Heart left ventricle (tissue), 13 donors: ENCODE results near the gene TMEM238.

Source experiments
- POLR2A ChIP-seq, 2 donors: fragments of 450-650 bp; IDR thresholded peaks; one replicate each; pipeline ENCODE4 v1.6.1; 2017; ENCODE audit warnings: antibody characterized with exemption in 2 of 2, mild to moderate bottlenecking in 2 of 2, moderate library complexity in 2 of 2
- TF ChIP-seq, protein P1 (sequence below), 12 donors: fragments of 200-600 bp; sonication (generic) in 4 of 12; IDR thresholded peaks; one replicate each; pipeline versions ENCODE4 v1.5.0 to v1.8.0; 2018 to 2022; ENCODE audit warnings: antibody characterized with exemption in 12 of 12, mild to moderate bottlenecking in 5 of 12
- donor health status: ischemic (EF 13 %, LVEDD 7.1; RV severe dilation, severe dysfunction).
- donor health status: DM: no; HTN: yes; CAD: no.
- donor health status: DM: no; HTN: no; CAD: no.
- donor health status: ischemic (EF 25% LVEDD 6.9; RV normal size, moderate dysfunction).
- donor health status: ischemic (EF 25% LVEDD 5.7; RV mildly dilated, moderate dysfunction).
- donor health status: ischemic (EF 35%, LVEDD 5.7; RV mildly dilated, moderate dysfunction).
- donor health status: nonischemic (EF 11% LVEDD 7.7; RV severe dilation, severe dysfunction).
- donor health status: DM: yes; HTN: yes; CAD: no.
- donor health status: PGD.
- donor health status: ischemic (EF 29% LVEDD 5.4; RV normal size, mild dysfunction).
- donor health status: nonischemic (EF 23%, LVEDD 6.1; RV moderate dilation, normal function).

DNA sequence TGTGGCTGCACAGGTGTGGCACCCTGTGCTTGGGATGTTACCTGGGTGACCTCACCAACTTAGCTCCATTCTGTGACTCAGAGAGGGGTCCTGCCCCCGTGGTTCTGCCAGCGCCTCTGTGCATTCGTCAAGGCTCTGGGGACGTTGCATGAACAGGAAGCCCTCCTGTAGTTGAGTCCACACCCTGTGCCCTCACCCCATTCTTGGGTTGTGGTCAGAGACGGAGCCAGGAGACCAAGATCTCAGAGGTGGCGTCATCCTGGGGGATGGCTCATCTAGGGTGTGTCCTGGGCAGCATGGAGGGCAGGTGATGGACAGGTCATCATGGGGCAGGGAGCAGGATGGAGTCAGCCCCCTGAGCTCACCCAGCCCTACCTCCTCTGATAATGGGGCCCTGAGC, 32.1 kb downstream of the TMEM238 start:
- TF ChIP-seq, protein P1, sequence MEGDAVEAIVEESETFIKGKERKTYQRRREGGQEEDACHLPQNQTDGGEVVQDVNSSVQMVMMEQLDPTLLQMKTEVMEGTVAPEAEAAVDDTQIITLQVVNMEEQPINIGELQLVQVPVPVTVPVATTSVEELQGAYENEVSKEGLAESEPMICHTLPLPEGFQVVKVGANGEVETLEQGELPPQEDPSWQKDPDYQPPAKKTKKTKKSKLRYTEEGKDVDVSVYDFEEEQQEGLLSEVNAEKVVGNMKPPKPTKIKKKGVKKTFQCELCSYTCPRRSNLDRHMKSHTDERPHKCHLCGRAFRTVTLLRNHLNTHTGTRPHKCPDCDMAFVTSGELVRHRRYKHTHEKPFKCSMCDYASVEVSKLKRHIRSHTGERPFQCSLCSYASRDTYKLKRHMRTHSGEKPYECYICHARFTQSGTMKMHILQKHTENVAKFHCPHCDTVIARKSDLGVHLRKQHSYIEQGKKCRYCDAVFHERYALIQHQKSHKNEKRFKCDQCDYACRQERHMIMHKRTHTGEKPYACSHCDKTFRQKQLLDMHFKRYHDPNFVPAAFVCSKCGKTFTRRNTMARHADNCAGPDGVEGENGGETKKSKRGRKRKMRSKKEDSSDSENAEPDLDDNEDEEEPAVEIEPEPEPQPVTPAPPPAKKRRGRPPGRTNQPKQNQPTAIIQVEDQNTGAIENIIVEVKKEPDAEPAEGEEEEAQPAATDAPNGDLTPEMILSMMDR (IDR thresholded peaks at IDR 0.05) = no peak
- TF ChIP-seq POLR2A (IDR thresholded peaks at IDR 0.05) = no peak
